K562 (cell line): ENCODE results near the gene OPN1LW. TPM values are rescaled to one million over a fixed set of nuclear protein-coding genes. Genes with fewer than 3 reads are reported as not detected.

Experiments
- ATAC-seq: fragments of 200-7000 bp; cut with Tn5 transposase; 3 replicates; pipeline ENCODE4 v1.9.1; 2020; ENCODE audit warnings: moderate library complexity
- BruUV-seq: library from RNA; stranded (reverse); fragments of 400-500 nt; replicated peaks from 2 replicates; lab custom pipeline; 2021; lab: Mats Ljungman, UMichigan
- CTCF ChIA-PET: fragments of 300-600 bp; formaldehyde crosslinking; extraction: SDS; loops from one replicate; lab custom pipeline; 2021; ENCODE audit warnings: low intra/inter-chr PET ratio; lab: Yijun Ruan, JAX
- POLR2A ChIA-PET: fragments of 300-600, 350-650 bp; sonication (Branson Sonifier 250); formaldehyde crosslinking; extraction: SDS; loops from one replicate; lab custom pipeline; 2021; ENCODE audit warnings: antibody characterized with exemption, inconsistent platforms; lab: Yijun Ruan, JAX
- DNase-seq, 4 experiments: peaks; one replicate each; pipeline versions ENCODE4 v3.0.0 to v3.0.0-alpha.2; 2011 to 2018; ENCODE audit warnings: low spot score in 3 of 4, mixed read lengths in 3 of 4; ENCODE audit errors: extremely low read depth in 1 of 4
- FAIRE-seq: peaks from 2 replicates; lab custom pipeline; 2011; peaks lifted over from hg19 to GRCh38; lab: Jason Lieb, UNC
- H2AFZ ChIP-seq: 2 replicates; pipeline ENCODE4 v1.6.0; 2011; ENCODE audit warnings: low read depth, low read length, control low read depth, inconsistent platforms
- H3K27ac ChIP-seq: fragments of 200-600 bp; 3 replicates; pipeline ENCODE4 v1.8.0; 2011; ENCODE audit warnings: low read depth, mild to moderate bottlenecking, control low read depth, inconsistent platforms, low read length, moderate library complexity, mixed read lengths; ENCODE audit errors: extremely low read depth
- H3K27me3 ChIP-seq, 2 experiments: fragments of 300-600 bp in 1 of 2; 2 replicates in 1 of 2; 3 replicates in 1 of 2; pipeline versions ENCODE4 v1.6.0 to v1.8.0; 2011; ENCODE audit warnings: inconsistent platforms in 2 of 2, low read length in 2 of 2, mild to moderate bottlenecking in 1 of 2, mixed read lengths in 1 of 2, moderate library complexity in 1 of 2; ENCODE audit not compliant: control insufficient read depth in 2 of 2, insufficient read depth in 2 of 2
- H3K36me3 ChIP-seq: fragments of 300-600 bp; 3 replicates; pipeline ENCODE4 v1.8.0; 2011; ENCODE audit warnings: mild to moderate bottlenecking, low read length, inconsistent platforms; ENCODE audit not compliant: control insufficient read depth, insufficient read depth
- H3K4me1 ChIP-seq, 2 experiments: fragments of 200-600 bp in 1 of 2; replicated peaks in 1 of 2; 2 replicates in 1 of 2; 3 replicates in 1 of 2; pipeline versions ENCODE4 v1.5.1 to v1.8.0; 2011; ENCODE audit warnings: inconsistent platforms in 2 of 2, low read length in 2 of 2, mild to moderate bottlenecking in 1 of 2, mixed read lengths in 1 of 2, moderate library complexity in 1 of 2; ENCODE audit not compliant: control insufficient read depth in 2 of 2, insufficient read depth in 2 of 2
- H3K4me2 ChIP-seq: 2 replicates; pipeline ENCODE4 v1.6.1; 2011; ENCODE audit warnings: low read length, control low read depth, inconsistent platforms, mixed read lengths; ENCODE audit not compliant: insufficient read depth
- H3K4me3 ChIP-seq: fragments of 200-600 bp; sonication (generic), shearing (Covaris generic); 2 replicates; pipeline ENCODE4 v1.5.1; 2016; ENCODE audit warnings: control low read depth, inconsistent platforms
- H3K79me2 ChIP-seq: fragments of 200-600 bp; 3 replicates; pipeline ENCODE4 v1.8.0; 2011; ENCODE audit warnings: low read length, inconsistent platforms; ENCODE audit not compliant: control insufficient read depth, insufficient read depth
- H3K9ac ChIP-seq, 2 experiments: 2 replicates each; pipeline versions ENCODE4 v1.6.0 to v1.6.1; 2011; ENCODE audit warnings: low read depth in 2 of 2, low read length in 2 of 2, control low read depth in 1 of 2, inconsistent platforms in 1 of 2, mild to moderate bottlenecking in 1 of 2, mixed read lengths in 1 of 2; ENCODE audit not compliant: insufficient read depth in 1 of 2
- H3K9me1 ChIP-seq: one replicate; pipeline ENCODE4 v1.6.0; 2011; ENCODE audit warnings: inconsistent platforms, mild to moderate bottlenecking, low read length, moderate library complexity; ENCODE audit not compliant: control insufficient read depth, insufficient read depth
- H3K9me3 ChIP-seq: replicated peaks from 2 replicates; pipeline ENCODE4 v1.5.1; 2011; ENCODE audit warnings: low read depth, low read length, inconsistent platforms; ENCODE audit not compliant: control insufficient read depth, insufficient read depth
- H4K20me1 ChIP-seq: replicated peaks from 2 replicates; pipeline ENCODE4 v1.6.1; 2011; ENCODE audit warnings: low read length, inconsistent platforms, mixed read lengths; ENCODE audit not compliant: control insufficient read depth, insufficient read depth
- DPF2 ChIP-seq: fragments of 450-650 bp; IDR thresholded peaks from 2 replicates; pipeline ENCODE4 v1.6.1; 2016
- ELF4 ChIP-seq: fragments of 450-650 bp; formaldehyde crosslinking; IDR thresholded peaks from 2 replicates; pipeline ENCODE4 v1.4.0; 2022; ENCODE audit warnings: missing genetic modification characterization
- ETS2 ChIP-seq: IDR thresholded peaks from 2 replicates; pipeline ENCODE4 v1.6.1; 2016; ENCODE audit warnings: borderline replicate concordance, missing genetic modification characterization, mild to moderate bottlenecking, moderate library complexity, missing compliant biosample characterization; ENCODE audit not compliant: poor library complexity, severe bottlenecking
- NFE2 ChIP-seq: IDR thresholded peaks from 2 replicates; pipeline ENCODE4 v1.6.1; 2014; ENCODE audit warnings: antibody characterized with exemption, low read depth
- NFIC ChIP-seq: fragments of 450-650 bp; IDR thresholded peaks from 2 replicates; pipeline ENCODE4 v1.6.1; 2017; ENCODE audit warnings: mild to moderate bottlenecking, inconsistent platforms
- NR2C2 ChIP-seq, 2 experiments: fragments of 200-800 bp in 1 of 2; sonication (Bioruptor generic) in 1 of 2; sonication (generic) in 1 of 2; formaldehyde crosslinking in 1 of 2; IDR thresholded peaks; 2 replicates each; pipeline versions ENCODE4 v1.6.1 to v1.8.0; 2016 to 2022; ENCODE audit warnings: mild to moderate bottlenecking in 1 of 2, missing compliant biosample characterization in 1 of 2, missing genetic modification characterization in 1 of 2, missing genetic modification reagents in 1 of 2
- POLR2H ChIP-seq: IDR thresholded peaks from 2 replicates; pipeline ENCODE4 v1.6.1; 2016; ENCODE audit warnings: missing genetic modification characterization, low read depth, mild to moderate bottlenecking, control low read depth, missing compliant biosample characterization, moderate library complexity
- RCOR1 ChIP-seq, 2 experiments: IDR thresholded peaks; 2 replicates each; pipeline ENCODE4 v1.6.1; 2012; ENCODE audit warnings: low read depth in 2 of 2, low read length in 2 of 2, borderline replicate concordance in 1 of 2, improper control_type of control experiment in 1 of 2
- TARDBP ChIP-seq: fragments of 450-650 bp; IDR thresholded peaks from 2 replicates; pipeline ENCODE4 v1.6.1; 2016
- ZNF224 ChIP-seq: sonication (generic); formaldehyde crosslinking; IDR thresholded peaks from 2 replicates; pipeline ENCODE4 v1.8.0; 2022; ENCODE audit warnings: mild to moderate bottlenecking, missing genetic modification reagents
- ZNF75A ChIP-seq: fragments of 450-650 bp; formaldehyde crosslinking; IDR thresholded peaks from 2 replicates; pipeline ENCODE4 v1.4.0; 2020; ENCODE audit warnings: mild to moderate bottlenecking
- WGBS: fragments of 100-300 bp; shearing (Covaris generic); methylation state at CpG from one replicate; pipeline ENCODE4 v1.1.6; 2016; ENCODE audit warnings: low coverage, mixed read lengths; ENCODE audit not compliant: insufficient coverage; ENCODE audit errors: missing lambda C conversion rate; 5-methylcytosine and 5-hydroxymethylcytosine counted together
- in situ Hi-C: fragments of 300-500 bp; cut with MboI; formaldehyde crosslinking; loops from 4 replicates; pipeline ENCODE4 v1.15.0; 2018; ENCODE audit warnings: inconsistent platforms, mixed read lengths
- intact Hi-C: fragments of 100-400 bp; cut with micrococcal nuclease; formaldehyde crosslinking; loops from 2 replicates; pipeline ENCODE4 v1.14.2; 2022
- polyA plus RNA-seq, 8 experiments: library from polyadenylated mRNA; depleted of rRNA in 4 of 8; stranded (reverse) in 5 of 8; unstranded in 3 of 8; fragments of >200 nt; fragmentation: Nextera tagmentation in 2 of 8; fragmentation: Illumina TruSeq in 1 of 8; extraction: Ambion mirVana in 2 of 8; extraction: Trizol in 1 of 8; gene quantifications; 2 replicates each; pipeline versions ENCODE4 v1.2.1 to v1.2.3, GENCODE V29; 2011 to 2014; ENCODE audit warnings: inconsistent platforms in 1 of 8, missing spikeins in 1 of 8
- total RNA-seq, 7 experiments: library from RNA; depleted of rRNA in 6 of 7; stranded (reverse); fragments of >200 nt in 6 of 7; fragmentation: Illumina TruSeq in 2 of 7; extraction: Trizol in 2 of 7; gene quantifications; 2 replicates each; pipeline versions ENCODE4 v1.2.1 to v1.2.3, GENCODE V29; 2011 to 2021; ENCODE audit warnings: low replicate concordance in 1 of 7
- TF ChIP-seq, protein P1 (sequence below): fragments of 250-450 bp; sonication (Bioruptor Pico); IDR thresholded peaks from 2 replicates; pipeline ENCODE4 v1.5.0; 2020; ENCODE audit warnings: mild to moderate bottlenecking, borderline replicate concordance

The OPN1LW gene
- total and polyA plus RNA-seq, 9 of the 15 experiments (the other 6 are each of a cell fraction or from before 2014, with no cell fraction given): 0.04 TPM; not detected in 8

DNA sequence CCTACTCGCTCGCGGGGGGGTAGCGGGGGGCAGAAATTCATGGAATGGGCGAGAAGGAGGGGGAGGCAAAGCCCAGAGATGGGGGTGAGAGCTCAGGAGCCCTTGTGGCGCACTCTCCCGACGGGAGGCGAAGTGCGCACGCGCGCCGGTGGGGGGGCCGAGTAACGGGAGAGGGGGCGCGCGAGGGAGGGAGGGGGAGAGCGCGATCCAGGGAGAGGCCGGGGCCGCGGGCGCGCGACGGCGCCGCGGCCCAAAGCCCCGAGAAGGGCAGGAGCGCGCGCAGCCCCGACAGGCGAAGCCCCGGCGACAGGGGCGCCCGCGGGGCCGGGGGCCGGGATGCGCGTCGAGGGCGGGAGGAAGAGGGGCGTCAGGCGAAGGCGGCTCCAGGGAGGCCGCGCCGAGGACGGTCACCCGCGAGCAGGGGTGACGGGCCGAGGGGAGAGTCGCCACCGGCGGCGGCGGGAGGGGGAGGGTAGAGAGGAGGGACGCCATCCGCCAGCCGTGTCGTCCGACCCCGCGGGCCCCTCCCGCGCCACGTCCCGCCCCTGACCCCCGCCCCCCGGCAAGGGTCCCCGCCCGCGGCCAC lies 46.9 kb upstream of the OPN1LW start:
- Histone ChIP-seq H3K4me2 (peak overlapping the region; percentile 86), H4K20me1 (peaks cover 27% of the 10 kb centered on the region), H3K9ac (peak overlapping the region; percentile 85 to 96), H3K4me1 (peaks cover 14 to 34% of the 10 kb centered on the region in 2 experiments), H3K27me3 (no peaks in the 10 kb centered on the region), H3K27ac (peak overlapping the region; percentile 93), H3K9me3 (no peaks in the 10 kb centered on the region), H2AFZ (peak overlapping the region; percentile 76), H3K4me3 (peak overlapping the region; percentile 87), H3K79me2 (peaks cover 48% of the 10 kb centered on the region), H3K36me3 (peaks cover 20% of the 10 kb centered on the region; the same call in 2 of the 3 replicates), H3K9me1 (peaks cover 2% of the 10 kb centered on the region)
- ATAC-seq (peak; percentile 71), FAIRE-seq (no peak), DNase-seq (peak; percentile 91 to 94 (median 92))
- ChIA-PET CTCF (no interaction called here), POLR2A (interaction anchor here (0.6 to 1.0 kb wide), 6 partner anchors 28 to 1143 kb away, joined by 3 to 4 read pairs (median 3); partner anchors contain the start of gene HCFC1)
- no TSS peak for BruUV-seq
- WGBS: 0% methylated on average over 3 of the region's 80 CpGs
- in situ Hi-C loops: no loop called here
- intact Hi-C loops: loop anchor here (2.0 kb wide), 1 partner anchor 28 kb away; no protein-coding TSS in a partner anchor
- TF ChIP-seq POLR2H (no peak), NFE2 (no peak), ZNF224 (CRISPR knock-in tag) (no peak), RCOR1 (IDR thresholded peaks at IDR 0.05; ENCODE audit: borderline replicate concordance in 1 of 2, low read depth in 2 of 2, low read length in 2 of 2) (no peak), NFIC (peak; percentile 21; the same call in 1 of the 2 replicates), ELF4 (CRISPR knock-in tag) (no peak), NR2C2 (CRISPR knock-in tag; IDR thresholded peaks at IDR 0.05) (no peak), NR2C2 (tag; IDR thresholded peaks at IDR 0.05) (no peak), TARDBP (no peak), ZNF75A (CRISPR knock-in tag) (no peak), ETS2 (tag) (no peak), DPF2 (no peak)
- TF ChIP-seq, protein P1, sequence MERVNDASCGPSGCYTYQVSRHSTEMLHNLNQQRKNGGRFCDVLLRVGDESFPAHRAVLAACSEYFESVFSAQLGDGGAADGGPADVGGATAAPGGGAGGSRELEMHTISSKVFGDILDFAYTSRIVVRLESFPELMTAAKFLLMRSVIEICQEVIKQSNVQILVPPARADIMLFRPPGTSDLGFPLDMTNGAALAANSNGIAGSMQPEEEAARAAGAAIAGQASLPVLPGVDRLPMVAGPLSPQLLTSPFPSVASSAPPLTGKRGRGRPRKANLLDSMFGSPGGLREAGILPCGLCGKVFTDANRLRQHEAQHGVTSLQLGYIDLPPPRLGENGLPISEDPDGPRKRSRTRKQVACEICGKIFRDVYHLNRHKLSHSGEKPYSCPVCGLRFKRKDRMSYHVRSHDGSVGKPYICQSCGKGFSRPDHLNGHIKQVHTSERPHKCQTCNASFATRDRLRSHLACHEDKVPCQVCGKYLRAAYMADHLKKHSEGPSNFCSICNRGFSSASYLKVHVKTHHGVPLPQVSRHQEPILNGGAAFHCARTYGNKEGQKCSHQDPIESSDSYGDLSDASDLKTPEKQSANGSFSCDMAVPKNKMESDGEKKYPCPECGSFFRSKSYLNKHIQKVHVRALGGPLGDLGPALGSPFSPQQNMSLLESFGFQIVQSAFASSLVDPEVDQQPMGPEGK (CRISPR knock-in tag): no peak
